Loucy (cell line): Measurements from ENCODE around the gene TMCO6.

Source experiments
- CTCF ChIP-seq: fragments of 200-600 bp; sonication (generic); conservative IDR thresholded peaks from 2 replicates; pipeline ENCODE4 v1.5.1; 2014; ENCODE audit warnings: mild to moderate bottlenecking, antibody characterized with exemption, low read length
- EZH2phosphoT487 ChIP-seq: fragments of 200-600 bp; IDR thresholded peaks from 2 replicates; pipeline ENCODE4 v1.6.1; 2018; ENCODE audit warnings: antibody characterized with exemption, mild to moderate bottlenecking, moderate library complexity, borderline replicate concordance

DNA sequence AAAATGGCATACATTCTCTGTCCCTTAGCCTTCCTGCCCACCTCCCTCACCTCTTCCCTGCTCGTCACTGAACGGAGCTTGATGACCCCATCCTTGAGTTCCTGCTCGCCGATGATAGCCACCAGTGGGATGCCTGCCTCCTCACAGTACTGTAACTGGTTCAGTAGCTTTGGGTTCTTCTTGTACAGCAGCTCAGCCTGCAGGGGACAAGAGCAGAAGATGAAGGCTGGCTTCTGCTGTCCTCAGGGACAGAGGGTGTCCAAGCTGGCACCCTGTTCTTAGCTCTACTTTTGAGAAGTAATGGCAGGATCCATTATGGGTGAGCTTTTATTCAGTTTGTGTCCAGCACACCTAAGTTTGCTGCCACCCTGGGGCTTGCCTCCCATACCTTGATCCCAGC is 35.4 kb downstream of the TMCO6 start:
- TF ChIP-seq CTCF (no peak), EZH2phosphoT487 (no peak)
